Ureter (tissue), 1 donor: ENCODE results near the gene NPIPA7. TPM values are rescaled to one million over a fixed set of nuclear protein-coding genes. Genes with fewer than 3 reads are reported as not detected.
"Not testable (repeated sequence)": the region's sequence is repeated elsewhere in the genome, so short reads cannot be mapped to it uniquely, and the experiment has no call there.

Experiments used
- DNase-seq: peaks from one replicate; pipeline ENCODE4 v3.0.0-alpha.2; 2020; ENCODE audit warnings: low spot score
- total RNA-seq: library from RNA; stranded (reverse); gene quantifications from one replicate; pipeline ENCODE4 v1.2.4, GENCODE V29; 2023
- donor health status: DM: yes; HTN: yes; CAD: no.

Gene NPIPA7
- total RNA-seq = 15.3 TPM

DNA sequence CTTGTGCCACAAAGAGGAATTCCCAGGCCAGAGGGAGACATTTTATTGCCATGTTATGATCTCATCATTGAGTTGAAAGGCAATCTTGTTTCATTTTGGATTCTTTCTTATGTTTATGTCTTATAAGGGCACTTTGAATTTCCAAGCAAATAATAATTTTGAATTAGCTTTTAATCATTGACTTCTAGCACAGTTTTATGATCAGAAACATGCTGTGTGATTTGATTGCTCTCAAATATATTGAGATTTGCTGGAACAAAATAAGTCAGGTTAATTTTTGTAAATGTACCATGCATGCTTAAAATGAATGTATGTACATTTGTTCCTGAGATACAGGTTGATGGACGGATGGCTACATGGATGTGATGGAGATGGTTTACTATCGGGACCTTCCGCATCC lies at the start of gene NPIPA7:
Gene NPIPA7, plus strand, starts transcription at position 301 of the 400 bp plus-strand sequence. CDS start 105 bp downstream, outside the sequence.
- DNase-seq = not testable (repeated sequence)

DNA sequence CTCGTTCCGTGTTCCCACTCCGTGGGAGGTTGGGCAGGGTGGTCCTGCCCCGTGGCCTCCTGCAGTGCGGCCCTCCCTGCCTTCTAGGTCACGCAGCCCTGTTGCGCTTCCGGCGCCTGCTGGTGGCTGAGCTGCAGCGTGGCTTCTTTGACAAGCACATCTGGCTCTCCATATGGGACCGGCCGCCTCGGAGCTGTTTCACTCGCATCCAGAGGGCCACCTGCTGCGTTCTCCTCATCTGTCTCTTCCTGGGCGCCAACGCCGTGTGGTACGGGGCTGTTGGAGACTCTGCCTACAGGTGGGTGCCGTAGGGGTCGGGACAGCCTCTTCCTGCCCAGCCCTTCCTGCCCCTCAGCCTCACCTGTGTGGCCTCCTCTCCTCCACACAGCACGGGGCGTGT lies 47.5 kb upstream of the NPIPA7 start:
- DNase-seq = not testable (repeated sequence)

DNA sequence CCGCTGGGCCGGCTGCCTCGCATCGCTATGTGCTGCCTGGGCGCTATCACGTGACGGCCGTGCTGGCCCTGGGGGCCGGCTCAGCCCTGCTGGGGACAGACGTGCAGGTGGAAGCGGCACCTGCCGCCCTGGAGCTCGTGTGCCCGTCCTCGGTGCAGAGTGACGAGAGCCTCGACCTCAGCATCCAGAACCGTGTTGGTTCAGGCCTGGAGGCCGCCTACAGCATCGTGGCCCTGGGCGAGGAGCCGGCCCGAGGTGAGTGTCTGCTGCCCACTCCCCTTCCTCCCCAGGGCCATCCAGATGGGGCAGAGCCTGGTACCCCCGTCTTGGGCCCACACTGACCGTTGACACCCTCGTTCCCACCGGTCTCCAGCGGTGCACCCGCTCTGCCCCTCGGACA lies 21.4 kb upstream of the NPIPA7 start:
- DNase-seq = not testable (repeated sequence)

DNA sequence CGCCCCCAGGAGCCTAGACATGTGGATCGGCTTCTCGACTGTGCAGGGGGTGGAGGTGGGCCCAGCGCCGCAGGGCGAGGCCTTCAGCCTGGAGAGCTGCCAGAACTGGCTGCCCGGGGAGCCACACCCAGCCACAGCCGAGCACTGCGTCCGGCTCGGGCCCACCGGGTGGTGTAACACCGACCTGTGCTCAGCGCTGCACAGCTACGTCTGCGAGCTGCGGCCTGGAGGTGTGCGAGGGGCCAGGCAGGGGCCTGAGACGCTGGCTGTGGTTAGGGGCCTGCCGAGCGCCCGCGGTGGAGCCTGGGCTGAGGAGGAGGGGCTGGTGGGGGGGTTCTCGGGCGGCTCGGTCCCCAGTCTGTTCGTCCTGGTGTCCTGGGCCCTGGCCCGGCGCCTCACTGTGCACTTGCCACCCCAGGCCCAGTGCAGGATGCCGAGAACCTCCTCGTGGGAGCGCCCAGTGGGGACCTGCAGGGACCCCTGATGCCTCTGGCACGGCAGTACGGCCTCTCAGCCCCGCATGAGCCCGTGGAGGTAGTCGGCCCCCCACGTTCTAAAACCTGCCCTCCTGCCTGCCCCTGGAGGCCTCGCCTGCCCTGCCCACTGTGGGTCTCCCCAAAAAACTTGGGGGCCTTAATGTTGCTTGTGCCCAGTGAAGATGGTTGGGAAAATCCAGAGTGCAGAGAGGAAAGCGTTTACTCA lies 20.2 kb upstream of the NPIPA7 start:
- not testable (repeated sequence) for DNase-seq

DNA sequence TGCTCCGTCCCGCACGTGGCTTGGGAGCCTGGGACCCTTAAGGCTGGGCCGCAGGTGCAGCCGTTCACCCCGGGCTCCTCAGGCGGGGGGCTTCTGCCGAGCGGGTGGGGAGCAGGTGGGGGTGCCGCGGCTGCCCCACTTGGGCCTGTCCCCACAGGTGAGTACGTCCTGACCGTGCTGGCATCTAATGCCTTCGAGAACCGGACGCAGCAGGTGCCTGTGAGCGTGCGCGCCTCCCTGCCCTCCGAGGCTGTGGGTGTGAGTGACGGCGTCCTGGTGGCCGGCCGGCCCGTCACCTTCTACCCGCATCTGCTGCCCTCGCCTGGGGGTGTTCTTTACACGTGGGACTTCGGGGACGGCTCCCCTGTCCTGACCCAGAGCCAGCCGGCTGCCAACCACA lies 15.3 kb upstream of the NPIPA7 start:
- not testable (repeated sequence) for DNase-seq

DNA sequence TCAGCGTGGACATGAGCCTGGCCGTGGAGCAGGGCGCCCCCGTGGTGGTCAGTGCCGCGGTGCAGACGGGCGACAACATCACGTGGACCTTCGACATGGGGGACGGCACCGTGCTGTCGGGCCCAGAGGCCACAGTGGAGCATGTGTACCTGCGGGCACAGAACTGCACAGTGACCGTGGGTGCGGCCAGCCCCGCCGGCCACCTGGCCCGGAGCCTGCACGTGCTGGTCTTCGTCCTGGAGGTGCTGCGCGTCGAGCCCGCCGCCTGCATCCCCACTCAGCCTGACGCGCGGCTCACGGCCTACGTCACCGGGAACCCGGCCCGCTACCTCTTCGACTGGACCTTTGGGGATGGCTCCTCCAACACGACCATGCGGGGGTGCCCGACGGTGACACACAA lies 14.8 kb upstream of the NPIPA7 start:
- not testable (repeated sequence) for DNase-seq

DNA sequence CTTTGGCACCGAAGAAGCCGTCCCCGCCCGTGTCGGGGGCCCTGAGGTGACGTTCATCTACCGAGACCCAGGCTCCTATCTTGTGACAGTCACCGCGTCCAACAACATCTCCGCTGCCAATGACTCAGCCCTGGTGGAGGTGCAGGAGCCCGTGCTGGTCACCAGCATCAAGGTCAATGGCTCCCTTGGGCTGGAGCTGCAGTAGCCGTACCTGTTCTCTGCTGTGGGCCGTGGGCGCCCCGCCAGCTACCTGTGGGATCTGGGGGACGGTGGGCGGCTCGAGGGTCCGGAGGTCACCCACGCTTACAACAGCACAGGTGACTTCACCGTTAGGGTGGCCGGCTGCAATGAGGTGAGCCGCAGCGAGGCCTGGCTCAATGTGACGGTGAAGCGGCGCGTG lies 14.2 kb upstream of the NPIPA7 start:
- not testable (repeated sequence) for DNase-seq

DNA sequence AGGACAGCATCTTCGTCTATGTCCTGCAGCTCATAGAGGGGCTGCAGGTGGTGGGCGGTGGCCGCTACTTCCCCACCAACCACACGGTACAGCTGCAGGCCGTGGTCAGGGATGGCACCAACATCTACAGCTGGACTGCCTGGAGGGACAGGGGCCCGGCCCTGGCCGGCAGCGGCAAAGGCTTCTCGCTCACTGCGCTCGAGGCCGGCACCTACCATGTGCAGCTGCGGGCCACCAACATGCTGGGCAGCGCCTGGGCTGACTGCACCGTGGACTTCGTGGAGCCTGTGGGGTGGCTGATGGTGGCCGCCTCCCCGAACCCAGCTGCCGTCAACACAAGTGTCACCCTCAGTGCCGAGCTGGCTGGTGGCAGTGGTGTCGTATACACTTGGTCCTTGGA lies 13.6 kb upstream of the NPIPA7 start:
- DNase-seq = not testable (repeated sequence)

DNA sequence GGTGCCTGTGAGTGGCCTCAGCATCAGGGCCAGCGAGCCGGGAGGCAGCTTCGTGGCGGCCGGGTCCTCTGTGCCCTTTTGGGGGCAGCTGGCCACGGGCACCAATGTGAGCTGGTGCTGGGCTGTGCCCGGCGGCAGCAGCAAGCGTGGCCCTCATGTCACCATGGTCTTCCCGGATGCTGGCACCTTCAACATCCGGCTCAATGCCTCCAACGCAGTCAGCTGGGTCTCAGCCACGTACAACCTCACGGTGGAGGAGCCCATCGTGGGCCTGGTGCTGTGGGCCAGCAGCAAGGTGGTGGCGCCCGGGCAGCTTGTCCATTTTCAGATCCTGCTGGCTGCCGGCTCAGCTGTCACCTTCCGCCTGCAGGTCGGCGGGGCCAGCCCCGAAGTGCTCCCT lies 13.1 kb upstream of the NPIPA7 start:
- DNase-seq = not testable (repeated sequence)

DNA sequence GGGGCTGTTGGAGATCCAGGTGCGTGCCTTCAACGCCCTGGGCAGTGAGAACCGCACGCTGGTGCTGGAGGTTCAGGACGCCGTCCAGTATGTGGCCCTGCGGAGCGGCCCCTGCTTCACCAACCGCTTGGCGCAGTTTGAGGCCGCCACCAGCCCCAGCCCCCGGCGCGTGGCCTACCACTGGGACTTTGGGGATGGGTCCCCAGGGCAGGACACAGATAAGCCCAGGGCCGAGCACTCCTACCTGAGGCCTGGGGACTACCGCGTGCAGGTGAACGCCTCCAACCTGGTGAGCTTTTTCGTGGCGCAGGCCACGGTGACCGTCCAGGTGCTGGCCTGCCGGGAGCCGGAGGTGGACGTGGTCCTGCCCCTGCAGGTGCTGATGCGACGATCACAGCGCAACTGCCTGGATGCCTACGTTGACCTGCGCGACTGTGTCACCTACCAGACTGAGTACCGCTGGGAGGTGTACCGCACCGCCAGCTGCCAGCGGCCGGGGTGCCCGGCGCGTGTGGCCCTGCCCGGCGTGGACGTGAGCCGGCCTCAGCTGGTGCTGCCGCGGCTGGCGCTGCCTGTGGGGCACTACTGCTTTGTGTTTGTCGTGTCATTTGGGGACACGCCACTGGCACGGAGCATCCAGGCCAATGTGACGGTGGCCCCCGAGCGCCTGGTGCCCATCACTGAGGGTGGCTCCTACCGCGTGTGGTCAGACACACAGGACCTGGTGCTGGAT lies 12.2 kb upstream of the NPIPA7 start:
- not testable (repeated sequence) for DNase-seq

DNA sequence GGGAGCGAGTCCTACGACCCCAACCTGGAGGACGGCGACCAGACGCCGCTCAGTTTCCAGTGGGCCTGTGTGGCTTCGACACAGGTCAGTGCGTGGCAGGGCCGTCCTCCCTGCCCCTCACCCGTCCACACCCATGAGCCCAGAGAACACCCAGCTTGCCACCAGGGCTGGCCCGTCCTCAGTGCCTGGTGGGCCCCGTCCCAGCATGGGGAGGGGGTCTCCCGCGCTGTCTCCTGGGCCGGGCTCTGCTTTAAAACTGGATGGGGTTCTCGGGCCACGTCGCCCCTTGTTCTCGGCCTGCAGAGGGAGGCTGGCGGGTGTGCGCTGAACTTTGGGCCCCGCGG lies 11.7 kb upstream of the NPIPA7 start:
- not testable (repeated sequence) for DNase-seq

DNA sequence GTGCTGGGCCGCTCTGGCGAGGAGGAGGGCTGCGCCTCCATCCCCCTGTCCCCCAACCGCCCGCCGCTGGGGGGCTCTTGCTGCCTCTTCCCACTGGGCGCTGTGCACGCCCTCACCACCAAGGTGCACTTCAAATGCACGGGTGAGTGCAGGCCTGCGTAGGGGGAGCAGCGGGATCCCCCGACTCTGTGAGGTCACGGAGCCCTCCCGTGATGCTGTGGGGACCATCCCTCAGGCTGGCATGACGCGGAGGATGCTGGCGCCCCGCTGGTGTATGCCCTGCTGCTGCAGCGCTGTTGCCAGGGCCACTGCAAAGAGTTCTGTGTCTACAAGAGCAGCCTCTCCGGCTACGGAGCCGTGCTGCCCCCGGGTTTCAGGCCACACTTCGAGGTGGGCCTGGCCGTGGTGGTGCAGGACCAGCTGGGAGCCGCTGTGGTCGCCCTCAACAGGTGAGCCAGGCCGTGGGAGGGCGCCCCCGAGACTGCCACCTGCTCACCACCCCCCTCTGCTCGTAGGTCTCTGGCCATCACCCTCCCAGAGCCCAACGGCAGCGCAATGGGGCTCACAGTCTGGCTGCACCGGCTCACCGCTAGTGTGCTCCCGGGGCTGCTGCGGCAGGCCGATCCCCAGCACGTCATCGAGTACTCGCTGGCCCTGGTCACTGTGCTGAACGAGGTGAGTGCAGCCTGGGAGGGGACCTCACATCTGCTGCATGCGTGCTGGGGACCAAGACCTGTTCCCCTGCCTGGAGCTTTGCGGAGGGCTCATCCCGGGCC lies 9.7 kb upstream of the NPIPA7 start:
- not testable (repeated sequence) for DNase-seq

DNA sequence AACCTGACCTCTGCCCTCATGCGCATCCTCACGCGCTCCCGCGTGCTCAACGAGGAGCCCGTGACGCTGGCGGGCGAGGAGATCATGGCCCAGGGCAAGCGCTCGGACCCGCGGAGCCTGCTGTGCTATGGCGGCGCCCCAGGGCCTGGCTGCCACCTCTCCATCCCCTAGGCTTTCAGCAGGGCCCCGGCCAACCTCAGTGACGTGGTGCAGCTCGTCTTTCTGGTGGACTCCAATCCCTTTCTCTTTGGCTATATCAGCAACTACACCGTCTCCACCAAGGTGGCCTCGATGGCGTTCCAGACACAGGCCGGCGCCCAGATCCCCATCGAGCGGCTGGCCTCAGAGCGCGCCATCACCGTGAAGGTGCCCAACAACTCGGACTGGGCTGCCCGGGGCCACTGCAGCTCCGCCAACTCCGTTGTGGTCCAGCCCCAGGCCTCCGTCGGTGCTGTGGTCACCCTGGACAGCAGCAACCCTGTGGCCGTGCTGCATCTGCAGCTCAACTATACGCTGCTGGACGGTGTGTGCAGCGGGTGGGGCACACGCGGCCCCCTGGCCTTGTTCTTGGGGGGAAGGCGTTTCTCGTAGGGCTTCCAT lies 7.7 kb upstream of the NPIPA7 start:
- not testable (repeated sequence) for DNase-seq

DNA sequence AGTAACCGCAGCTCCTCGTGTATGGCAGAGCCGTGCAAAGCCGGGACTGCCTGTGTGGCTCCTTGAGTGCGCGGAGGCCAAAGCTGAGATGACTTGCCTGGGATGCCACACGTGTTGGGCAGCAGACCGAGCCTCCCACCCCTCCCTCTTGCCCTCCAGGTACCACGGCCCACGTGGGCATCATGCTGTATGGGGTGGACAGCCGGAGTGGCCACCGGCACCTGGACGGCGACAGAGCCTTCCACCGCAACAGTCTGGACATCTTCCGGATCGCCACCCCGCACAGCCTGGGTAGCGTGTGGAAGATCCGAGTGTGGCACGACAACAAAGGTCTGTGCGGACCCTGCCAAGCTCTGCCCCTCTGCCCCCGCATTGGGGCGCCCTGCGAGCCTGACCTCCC lies 4.7 kb upstream of the NPIPA7 start:
- not testable (repeated sequence) for DNase-seq

DNA sequence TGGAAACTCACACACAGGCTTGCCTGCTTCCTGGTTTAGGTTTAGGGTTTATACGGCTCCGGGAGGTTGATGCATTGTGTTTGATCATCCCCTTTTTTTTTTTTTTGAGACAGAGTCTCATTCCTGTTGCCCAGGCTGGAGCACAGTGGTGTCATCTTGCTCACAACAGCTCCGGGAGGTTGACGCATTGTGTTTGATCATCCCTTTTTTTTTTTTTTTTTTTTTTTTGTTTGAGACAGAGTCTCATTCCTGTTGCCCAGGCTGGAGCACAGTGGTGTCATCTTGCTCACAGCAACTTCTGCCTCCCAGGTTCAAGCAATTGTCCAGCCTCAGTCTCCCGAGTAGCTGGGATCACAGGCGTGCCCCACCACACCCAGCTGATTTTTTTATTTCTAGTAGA lies 20.7 kb downstream of the NPIPA7 start:
- not testable (repeated sequence) for DNase-seq

DNA sequence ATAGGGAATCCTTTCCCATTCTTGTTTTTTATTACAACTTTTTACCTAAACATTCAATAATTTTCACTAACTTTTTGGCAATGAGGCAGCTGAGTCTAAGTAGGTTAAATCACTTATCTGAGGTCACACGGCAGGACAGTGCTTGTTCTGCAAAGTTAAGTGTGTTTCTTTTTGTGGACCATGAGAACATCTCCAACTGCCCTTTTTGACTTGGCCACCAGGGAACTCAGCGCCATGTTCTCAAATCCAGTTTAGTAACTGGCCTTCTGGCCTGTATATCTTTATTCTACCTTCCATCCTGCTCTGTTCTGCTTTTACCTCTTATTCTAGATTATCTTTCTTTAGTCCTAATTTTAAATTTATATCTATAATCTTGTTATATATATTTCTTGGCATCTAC lies 23.4 kb downstream of the NPIPA7 start:
- not testable (repeated sequence) for DNase-seq

DNA sequence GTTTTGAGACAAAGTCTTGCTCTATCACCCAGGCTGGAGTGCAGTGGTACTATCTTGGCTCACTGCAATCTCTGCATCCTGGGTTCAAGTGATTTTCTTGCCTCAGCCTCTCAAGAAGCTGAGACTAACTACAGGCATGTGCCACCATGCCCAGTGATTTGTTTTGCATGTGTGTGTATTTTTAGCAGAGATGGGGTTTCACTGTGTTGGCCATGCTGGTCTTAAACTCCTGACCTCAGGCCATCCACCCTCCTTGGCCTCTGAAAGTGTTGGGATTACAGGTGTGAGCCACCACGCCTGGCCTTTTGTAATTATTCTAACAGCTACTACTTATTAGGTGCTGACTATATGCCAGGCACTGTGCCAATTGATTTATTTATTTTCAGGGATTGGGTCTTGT lies 25.3 kb downstream of the NPIPA7 start:
- DNase-seq = not testable (repeated sequence)

DNA sequence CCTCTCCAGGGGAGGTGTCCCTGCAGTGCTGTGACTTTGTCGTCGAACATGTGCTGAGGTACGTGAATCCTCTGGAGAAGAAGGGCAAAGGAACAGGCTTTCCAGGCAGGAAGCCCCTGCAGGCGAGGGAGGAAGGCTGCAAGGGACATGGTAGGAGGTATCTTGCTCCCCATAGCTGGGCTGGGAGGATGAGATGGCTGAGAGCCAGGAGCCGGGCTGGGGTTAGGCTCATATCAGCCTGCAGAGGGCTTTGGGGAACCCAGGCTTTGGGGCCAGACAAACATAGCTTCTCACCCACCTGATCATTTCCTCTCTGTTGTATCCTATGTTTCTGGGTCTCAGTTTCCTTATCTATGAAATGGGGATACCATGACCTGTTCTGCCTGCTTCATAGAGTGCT lies 26.5 kb downstream of the NPIPA7 start:
- not testable (repeated sequence) for DNase-seq

DNA sequence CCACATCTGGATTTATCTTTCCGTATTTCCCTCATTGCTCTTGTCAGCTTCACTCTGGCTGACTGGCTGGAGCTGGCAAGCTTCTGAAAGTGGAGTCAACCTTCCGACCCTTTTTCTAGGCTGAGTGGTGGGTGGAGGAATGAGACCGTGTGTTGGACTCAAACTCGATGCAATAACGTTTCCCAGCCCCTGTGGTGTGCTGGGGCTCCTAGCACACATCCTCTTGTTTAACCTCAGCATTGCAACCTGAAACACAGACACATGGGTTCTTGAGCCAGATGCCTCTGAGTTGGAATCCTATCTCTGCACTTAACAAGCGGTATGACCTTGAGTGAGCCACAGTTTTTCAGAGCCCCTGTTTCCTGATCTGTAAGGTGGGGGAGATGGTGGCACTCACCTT lies 29.5 kb downstream of the NPIPA7 start:
- not testable (repeated sequence) for DNase-seq

DNA sequence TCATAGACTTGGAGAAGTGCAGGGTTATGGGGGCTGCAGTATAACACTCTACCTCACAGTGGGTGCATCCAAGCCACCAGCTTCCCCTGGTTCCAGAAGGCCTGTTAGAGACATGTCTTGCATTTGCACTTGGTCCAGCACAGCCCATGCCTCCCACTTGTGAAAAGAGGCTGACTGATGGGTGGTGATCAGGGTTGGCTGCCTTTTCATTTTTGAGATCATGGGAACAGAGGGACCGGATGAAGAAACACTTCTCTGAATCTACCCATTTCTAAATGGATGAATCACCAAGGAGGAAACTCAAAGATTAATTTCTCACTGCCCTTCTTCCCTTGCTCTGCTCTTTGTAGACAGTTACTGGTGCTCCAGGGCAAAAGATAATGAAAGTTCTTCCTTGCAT lies 34.8 kb downstream of the NPIPA7 start:
- not testable (repeated sequence) for DNase-seq

DNA sequence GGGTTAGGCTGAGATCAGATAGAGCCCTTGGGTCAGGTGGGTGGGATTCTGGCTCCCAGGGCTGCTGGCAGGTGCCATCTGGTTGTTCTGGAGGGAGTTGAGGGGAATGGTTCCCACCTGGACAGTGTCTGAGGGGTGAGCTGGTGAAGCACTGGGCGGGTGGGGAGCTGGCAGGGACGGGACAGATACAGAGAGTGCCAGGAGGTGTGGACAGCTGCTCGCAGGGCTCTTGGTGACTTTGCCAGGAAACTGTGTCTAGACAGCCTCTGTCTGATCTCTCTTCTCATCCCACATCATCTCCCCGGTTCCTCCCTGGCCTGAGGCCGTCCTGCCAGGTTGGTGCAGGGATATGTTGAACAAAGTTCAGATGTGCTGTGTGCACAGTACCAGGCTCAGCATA lies 38.1 kb downstream of the NPIPA7 start:
- DNase-seq = not testable (repeated sequence)
